ENCODE measurements around the gene SLC35F2. TPM values are rescaled to one million over a fixed set of nuclear protein-coding genes. Genes with fewer than 3 reads are reported as not detected.
A peak's percentile ranks its signal among the peaks of the same experiment; 100 is the strongest.

SLC35F2 gene
- total RNA-seq, 8 experiments from 2014 or later = 2.2 to 22.8 (median 5.4) TPM

DNA sequence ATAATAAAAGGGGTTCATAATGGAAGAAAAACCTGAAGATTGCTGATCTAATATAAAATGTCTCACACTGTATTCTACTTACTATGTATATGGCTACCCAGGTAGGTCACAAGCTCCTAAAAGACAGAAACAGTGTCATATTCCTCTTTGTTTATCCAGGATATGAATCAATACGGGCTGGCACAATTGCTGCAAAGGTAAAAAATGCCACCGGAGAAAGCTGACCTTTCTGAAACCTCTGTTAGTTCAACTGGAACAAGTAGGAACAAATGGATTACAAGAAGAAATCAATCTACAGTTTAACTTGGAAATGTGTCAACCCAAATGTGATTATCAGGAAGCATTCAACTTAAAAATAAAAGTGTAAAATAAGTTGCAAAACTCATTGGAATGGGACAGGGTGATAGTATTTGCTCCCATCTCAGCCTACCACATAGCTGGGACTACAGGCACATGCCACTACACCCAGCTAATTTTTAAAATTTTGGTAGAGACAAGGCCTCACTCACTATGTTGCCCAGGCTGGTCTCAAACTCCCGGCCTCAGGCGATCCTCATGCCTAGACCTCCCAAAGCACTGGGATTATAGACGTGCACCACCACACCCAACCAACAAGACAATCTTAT lies 27.6 kb downstream of the SLC35F2 start:
- 70 to 100% (median 92%) methylated on average over 2 to 5 of the region's 5 CpGs for WGBS, 10 experiments
- no peak for ATAC-seq (replicated peaks in 6 of 8)
- H3K4me3 ChIP-seq = no peak overlapping the region
- no peaks in the 10 kb centered on the region for H3K4me1 ChIP-seq (replicated peaks in 1 of 2)
- H3K27ac ChIP-seq = no peak overlapping the region
- in situ Hi-C loops (cut with MboI; ENCODE audit: low pct_unique_long_range_greater_than_20kb in 2 of 9, low sequenced_read_pairs in 9 of 9, unreplicated experiment in 9 of 9) = no loop called here

DNA sequence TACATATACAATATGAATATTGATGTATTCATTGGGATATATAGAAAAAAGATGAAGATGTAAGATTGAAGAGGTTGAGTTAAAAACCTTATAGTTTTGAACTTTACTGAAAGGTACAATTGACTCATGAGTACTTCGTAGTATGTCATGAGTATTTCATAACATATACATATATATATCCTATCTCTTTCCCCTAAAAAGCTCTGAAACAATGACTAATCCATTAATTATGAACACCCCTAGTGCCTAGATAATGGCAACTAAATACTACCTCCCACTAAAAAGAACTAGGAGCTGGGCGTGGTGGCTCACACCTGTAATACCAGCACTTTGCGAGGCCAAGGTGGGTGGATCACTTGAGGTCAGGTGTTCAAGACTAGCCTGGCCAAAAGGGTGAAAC lies 31.5 kb downstream of the SLC35F2 start:
- H3K27ac ChIP-seq = no peak overlapping the region
- H3K4me3 ChIP-seq = no peak overlapping the region
- in situ Hi-C loops (cut with MboI; ENCODE audit: low pct_unique_long_range_greater_than_20kb in 2 of 9, low sequenced_read_pairs in 9 of 9, unreplicated experiment in 9 of 9) = no loop called here
- H3K4me1 ChIP-seq (replicated peaks in 1 of 2) = peaks cover 0 to 2% of the 10 kb centered on the region in 2 donors
- no peak for ATAC-seq (replicated peaks in 6 of 8)
- 71 to 100% (median 100%) methylated on average over 1 to 3 of the region's 3 CpGs; no CpG with 5 or more reads in 4 of the 10 experiments for WGBS, 10 experiments

DNA sequence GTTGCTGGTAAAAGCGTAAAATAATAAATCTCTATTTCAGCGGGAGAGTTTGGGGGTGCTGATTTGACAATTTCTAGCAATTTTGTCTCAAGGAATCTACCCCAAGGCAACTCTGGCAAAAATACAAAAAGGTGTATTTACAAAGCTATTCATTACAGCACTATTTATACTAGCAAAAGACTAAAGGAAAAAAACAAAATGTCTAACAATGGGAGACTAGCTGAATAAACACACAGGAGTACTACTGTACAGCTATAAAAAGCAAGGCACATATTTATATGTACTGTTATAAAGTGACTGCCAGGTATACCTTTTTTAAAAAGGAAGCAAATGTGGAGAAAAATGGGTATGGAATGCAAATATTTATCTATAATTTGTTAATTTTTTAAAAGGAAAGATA lies 32.7 kb downstream of the SLC35F2 start:
- no peak for ATAC-seq (replicated peaks in 6 of 8)
- WGBS, 10 experiments = 56 to 100% (median 93%) methylated on average over 1 to 2 of the region's 2 CpGs; no CpG with 5 or more reads in 3 of the 10 experiments

DNA sequence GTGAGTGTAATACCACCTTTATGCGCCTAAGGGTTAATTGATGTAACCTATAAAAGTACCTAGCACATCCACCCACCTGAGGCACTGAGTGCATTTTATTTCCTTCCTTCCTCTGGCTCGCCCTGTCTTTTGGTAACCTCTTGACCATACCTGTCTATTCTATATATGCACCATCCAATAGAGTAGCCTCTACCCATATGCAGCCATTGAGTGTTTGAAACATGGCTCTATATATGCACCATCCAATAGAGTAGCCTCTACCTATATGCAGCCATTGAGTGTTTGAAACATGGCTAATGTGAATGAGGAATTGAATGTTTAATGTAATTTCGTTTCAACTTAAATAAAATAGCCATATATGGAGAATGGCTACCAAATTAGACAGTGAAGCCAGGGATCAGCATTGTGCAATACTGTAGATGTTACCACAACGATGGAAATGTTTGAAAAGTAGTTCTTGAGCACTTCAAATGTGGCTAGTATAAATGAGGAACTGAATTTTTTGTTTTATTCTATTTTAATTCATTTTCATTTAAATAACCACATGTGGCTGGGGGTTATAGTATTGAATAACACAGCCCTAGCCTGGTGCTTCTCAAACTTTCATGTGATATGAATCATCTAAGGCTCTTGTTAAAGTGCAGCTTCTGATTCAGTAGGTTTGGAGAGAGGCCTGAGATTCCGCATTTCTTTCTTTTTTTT lies 33.8 kb downstream of the SLC35F2 start:
- Histone ChIP-seq H3K4me3 (no peak overlapping the region), H3K4me1 (replicated peaks in 1 of 2) (peaks cover 0 to 2% of the 10 kb centered on the region in 2 donors), H3K27ac (no peak overlapping the region)
- WGBS, 10 experiments = 55 to 100% (median 84%) methylated on average over 1 to 5 of the region's 5 CpGs
- peak in 3 of 8 experiments; percentile 26 to 48 (median 38) for ATAC-seq (replicated peaks in 6 of 8)
- in situ Hi-C loops (cut with MboI; ENCODE audit: low pct_unique_long_range_greater_than_20kb in 2 of 9, low sequenced_read_pairs in 9 of 9, unreplicated experiment in 9 of 9) = no loop called here

More for the DNA sequence above, 32.7 kb downstream of the SLC35F2 start:
- H3K4me1 ChIP-seq (replicated peaks in 1 of 2) = peaks cover 0 to 2% of the 10 kb centered on the region in 2 donors
- in situ Hi-C loops (cut with MboI; ENCODE audit: low pct_unique_long_range_greater_than_20kb in 2 of 9, low sequenced_read_pairs in 9 of 9, unreplicated experiment in 9 of 9) = no loop called here
- no peak overlapping the region for H3K4me3 ChIP-seq
- no peak overlapping the region for H3K27ac ChIP-seq

DNA sequence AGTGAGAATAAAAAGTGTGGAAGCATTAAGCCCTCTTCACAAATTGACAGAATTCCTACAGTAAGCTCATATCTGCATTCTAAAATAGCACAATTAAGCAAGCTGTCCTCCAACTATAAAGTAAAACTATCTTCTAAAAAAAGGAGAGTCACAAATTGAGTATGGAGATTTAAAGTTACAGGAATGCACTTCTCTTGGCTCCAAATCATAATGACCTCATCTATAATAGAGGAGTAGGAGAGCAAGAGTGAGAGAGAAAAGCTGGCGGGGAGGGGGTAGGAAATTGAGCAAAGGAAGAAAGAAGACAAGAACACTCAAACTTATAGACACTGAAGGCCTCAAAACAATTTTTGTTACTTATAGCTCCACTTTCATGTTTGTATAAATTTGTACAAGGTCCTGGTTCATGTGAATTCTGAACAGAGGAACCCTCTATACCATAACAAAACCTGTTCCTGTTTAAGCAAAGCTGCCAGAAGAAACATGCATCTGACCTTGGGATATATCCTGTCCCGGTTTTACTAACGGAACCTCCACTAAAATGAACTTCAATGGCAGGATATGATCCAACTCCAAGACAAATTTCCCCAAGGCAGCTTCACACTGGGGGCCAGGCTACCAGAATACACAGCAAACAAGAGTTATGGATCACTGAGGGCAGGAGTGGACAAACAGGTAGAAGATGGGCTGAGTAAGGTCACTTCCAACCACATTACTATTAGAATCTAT lies 37.2 kb downstream of the SLC35F2 start:
- no peak overlapping the region for H3K27ac ChIP-seq
- peak in 2 of 8 experiments; percentile 23 to 50 for ATAC-seq (replicated peaks in 6 of 8)
- peaks cover 0 to 2% of the 10 kb centered on the region in 2 donors for H3K4me1 ChIP-seq (replicated peaks in 1 of 2)
- in situ Hi-C loops (cut with MboI; ENCODE audit: low pct_unique_long_range_greater_than_20kb in 2 of 9, low sequenced_read_pairs in 9 of 9, unreplicated experiment in 9 of 9) = no loop called here
- WGBS, 10 experiments = 57 to 100% (median 90%) methylated on average over 1 to 3 of the region's 3 CpGs; no CpG with 5 or more reads in 3 of the 10 experiments
- no peak overlapping the region for H3K4me3 ChIP-seq

DNA sequence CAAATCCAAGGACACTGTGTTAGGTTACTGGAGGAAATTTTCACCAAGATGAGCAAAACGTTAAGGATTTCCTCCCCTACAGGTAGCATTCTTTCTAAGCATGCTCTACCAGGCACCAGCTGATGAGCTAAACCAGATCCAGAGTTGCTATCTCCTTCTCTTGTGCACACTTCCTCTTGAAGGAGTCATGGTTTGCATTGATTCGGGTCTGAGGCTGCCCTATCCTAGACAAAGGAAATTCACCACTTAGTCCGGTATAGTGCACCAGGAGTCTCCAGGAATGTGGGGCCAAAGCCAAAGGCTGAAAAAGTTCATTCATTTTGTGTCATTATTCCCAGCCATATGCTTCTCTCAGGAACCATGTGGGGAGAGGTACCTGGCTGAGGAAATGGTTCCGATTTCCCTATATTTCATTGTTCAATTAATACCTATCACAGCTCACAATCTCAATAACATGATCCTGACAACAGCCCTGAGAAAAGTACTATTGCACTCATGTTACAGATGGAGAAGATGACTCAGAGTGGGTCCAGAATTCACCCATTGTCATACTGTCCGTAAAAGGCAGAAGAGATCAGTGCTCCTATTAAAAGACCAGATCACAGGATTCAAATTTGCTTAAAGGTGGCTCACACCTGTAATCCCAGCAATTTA lies 39.1 kb downstream of the SLC35F2 start:
- 63 to 100% (median 94%) methylated on average over 1 to 3 of the region's 5 CpGs; no CpG with 5 or more reads in 5 of the 10 experiments for WGBS, 10 experiments
- Histone ChIP-seq H3K4me1 (replicated peaks in 1 of 2) (peaks cover 0 to 2% of the 10 kb centered on the region in 2 donors), H3K4me3 (no peak overlapping the region), H3K27ac (no peak overlapping the region)
- ATAC-seq (replicated peaks in 6 of 8) = peak in 1 of 8 experiments; percentile 27
- in situ Hi-C loops (cut with MboI; ENCODE audit: low pct_unique_long_range_greater_than_20kb in 2 of 9, low sequenced_read_pairs in 9 of 9, unreplicated experiment in 9 of 9) = no loop called here

DNA sequence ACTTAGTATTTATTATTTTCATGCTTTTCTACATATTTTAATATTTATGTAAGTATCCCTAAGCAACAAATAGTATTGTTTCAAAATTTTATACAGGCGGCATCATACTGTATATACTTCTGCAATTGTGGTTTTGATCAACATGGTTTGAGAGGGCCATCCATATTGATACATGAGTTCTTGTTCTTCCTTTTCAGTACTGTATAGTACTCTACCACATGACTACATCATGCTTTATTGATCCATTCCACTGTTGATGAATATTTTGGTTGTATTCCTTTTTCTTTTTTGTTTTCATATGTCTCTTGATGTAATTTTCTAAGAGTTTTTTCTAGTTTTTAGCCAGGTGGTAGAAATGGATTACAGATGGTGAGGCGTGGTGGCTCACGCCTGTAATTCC lies 40.1 kb downstream of the SLC35F2 start:
- peaks cover 0 to 2% of the 10 kb centered on the region in 2 donors for H3K4me1 ChIP-seq (replicated peaks in 1 of 2)
- WGBS, 10 experiments = 75 to 100% (median 96%) methylated on average over 1 to 3 of the region's 3 CpGs; no CpG with 5 or more reads in 2 of the 10 experiments
- no peak for ATAC-seq (replicated peaks in 6 of 8)

DNA sequence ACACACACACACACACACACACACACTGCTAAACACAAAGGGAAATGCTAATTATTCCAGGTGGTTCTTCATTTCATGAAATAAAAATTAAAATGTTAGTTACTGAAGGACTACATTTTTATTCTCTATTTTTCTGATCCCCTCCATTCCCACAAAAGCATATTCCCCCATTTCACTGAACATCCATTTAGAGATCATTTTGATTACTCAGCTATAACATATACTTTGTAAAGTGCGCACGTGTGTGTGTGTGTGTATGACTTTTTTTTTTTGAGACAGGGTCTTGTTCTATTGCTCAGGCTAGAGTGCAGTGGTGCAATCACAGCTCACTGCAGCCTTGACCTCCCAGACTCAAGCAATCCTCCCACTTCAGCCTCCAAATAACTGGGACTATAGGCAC lies 42.6 kb downstream of the SLC35F2 start:
- in situ Hi-C loops (cut with MboI; ENCODE audit: low pct_unique_long_range_greater_than_20kb in 2 of 9, low sequenced_read_pairs in 9 of 9, unreplicated experiment in 9 of 9) = no loop called here
- WGBS, 10 experiments = 75 to 100% (median 90%) methylated on average over 1 to 2 of the region's 2 CpGs; no CpG with 5 or more reads in 4 of the 10 experiments
- ATAC-seq (replicated peaks in 6 of 8) = no peak
- H3K4me1 ChIP-seq (replicated peaks in 1 of 2) = no peaks in the 10 kb centered on the region
- no peak overlapping the region for H3K4me3 ChIP-seq
- no peak overlapping the region for H3K27ac ChIP-seq

More for the DNA sequence above, 40.1 kb downstream of the SLC35F2 start:
- no peak overlapping the region for H3K4me3 ChIP-seq
- H3K27ac ChIP-seq = no peak overlapping the region
- in situ Hi-C loops (cut with MboI; ENCODE audit: low pct_unique_long_range_greater_than_20kb in 2 of 9, low sequenced_read_pairs in 9 of 9, unreplicated experiment in 9 of 9) = no loop called here

DNA sequence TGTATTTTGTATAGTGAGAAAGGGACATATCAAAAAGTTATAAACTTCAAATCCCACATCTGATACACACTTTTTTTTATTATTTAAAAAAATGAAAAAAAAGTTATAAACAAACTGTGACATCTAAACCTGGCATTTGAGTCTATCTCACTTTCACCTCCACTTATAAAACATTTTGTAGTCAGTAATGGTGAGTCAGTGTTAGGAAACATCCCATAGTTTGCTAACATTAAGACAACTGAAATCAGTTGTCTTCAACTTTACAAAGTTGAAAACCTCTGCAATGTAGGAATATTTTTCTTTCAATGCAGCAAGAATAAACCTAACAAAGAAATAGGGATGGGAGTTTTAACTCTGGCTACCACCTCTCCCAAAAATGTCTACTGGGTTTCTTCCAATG lies 47.7 kb downstream of the SLC35F2 start:
- Histone ChIP-seq H3K4me3 (no peak overlapping the region), H3K27ac (no peak overlapping the region), H3K4me1 (replicated peaks in 1 of 2) (no peaks in the 10 kb centered on the region)
- ATAC-seq (replicated peaks in 6 of 8) = no peak
- in situ Hi-C loops (cut with MboI; ENCODE audit: low pct_unique_long_range_greater_than_20kb in 2 of 9, low sequenced_read_pairs in 9 of 9, unreplicated experiment in 9 of 9) = no loop called here

DNA sequence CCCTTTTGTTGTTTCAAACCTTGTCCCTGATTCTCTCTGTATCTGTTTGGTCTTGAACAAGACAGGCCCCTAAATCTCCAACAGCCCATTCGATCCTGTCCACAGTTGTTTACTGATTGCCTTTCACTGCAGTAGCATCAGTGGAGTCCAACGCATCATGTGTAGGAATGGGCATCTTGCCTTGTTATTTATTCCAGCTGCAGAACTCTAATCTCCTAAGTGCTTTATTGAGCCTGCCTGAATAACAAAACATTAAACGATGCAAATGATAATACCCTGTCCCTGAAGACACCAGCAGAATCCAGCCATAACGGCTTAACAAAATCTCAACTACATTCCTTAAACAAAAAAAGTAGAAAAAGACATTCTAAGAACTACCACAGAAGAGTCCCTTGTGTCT lies 50.1 kb downstream of the SLC35F2 start:
- no peak for ATAC-seq (replicated peaks in 6 of 8)
- Histone ChIP-seq H3K27ac (no peak overlapping the region), H3K4me3 (no peak overlapping the region), H3K4me1 (replicated peaks in 1 of 2) (no peaks in the 10 kb centered on the region)
- in situ Hi-C loops (cut with MboI; ENCODE audit: low pct_unique_long_range_greater_than_20kb in 2 of 9, low sequenced_read_pairs in 9 of 9, unreplicated experiment in 9 of 9) = no loop called here
- WGBS, 10 experiments = 30 to 84% (median 58%) methylated on average over 1 to 4 of the region's 4 CpGs

DNA sequence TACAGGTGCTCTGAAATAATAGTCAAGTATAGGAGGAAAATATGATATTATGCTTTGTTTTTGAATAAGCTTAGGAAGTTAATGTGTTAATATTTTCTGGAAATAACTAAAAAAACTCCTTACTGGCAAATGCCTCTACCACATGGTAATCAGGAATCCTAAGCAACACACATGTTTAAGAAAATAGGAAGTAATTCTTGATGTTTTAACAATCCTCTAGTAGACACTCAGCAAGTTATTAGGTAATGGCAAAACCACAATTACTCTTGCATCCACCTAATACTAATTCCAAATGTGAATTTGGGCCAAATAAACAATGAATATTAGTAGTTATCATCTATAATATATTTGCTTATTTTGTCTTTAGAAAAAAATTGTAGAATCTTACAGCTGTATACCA lies 53.6 kb downstream of the SLC35F2 start:
- no peak overlapping the region for H3K4me3 ChIP-seq
- no peaks in the 10 kb centered on the region for H3K4me1 ChIP-seq (replicated peaks in 1 of 2)
- no peak for ATAC-seq (replicated peaks in 6 of 8)
- H3K27ac ChIP-seq = no peak overlapping the region
- in situ Hi-C loops (cut with MboI; ENCODE audit: low pct_unique_long_range_greater_than_20kb in 2 of 9, low sequenced_read_pairs in 9 of 9, unreplicated experiment in 9 of 9) = no loop called here

DNA sequence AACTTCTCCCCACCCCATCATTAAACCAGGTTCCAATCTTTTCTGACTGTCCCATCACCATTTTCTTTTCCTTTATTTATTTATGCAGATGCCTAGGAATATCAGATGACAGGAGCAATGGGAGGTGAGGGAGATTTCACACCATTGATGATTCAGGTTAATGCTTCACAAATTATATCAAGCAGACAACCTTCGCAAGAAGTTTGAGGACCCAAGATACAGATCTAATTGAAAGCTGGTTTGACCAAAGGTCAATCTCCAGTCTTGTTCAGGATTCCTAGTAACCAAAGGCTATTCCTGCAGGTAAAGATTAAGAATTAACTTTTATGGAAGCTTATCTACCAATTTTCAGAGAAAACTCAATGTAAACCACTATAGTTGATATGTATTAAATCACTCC lies 54.4 kb downstream of the SLC35F2 start:
- Histone ChIP-seq H3K4me1 (replicated peaks in 1 of 2) (no peaks in the 10 kb centered on the region), H3K4me3 (no peak overlapping the region), H3K27ac (no peak overlapping the region)
- no peak for ATAC-seq (replicated peaks in 6 of 8)
- in situ Hi-C loops (cut with MboI; ENCODE audit: low pct_unique_long_range_greater_than_20kb in 2 of 9, low sequenced_read_pairs in 9 of 9, unreplicated experiment in 9 of 9) = no loop called here
- WGBS, 10 experiments = 83 to 100% (median 100%) methylated on average over 1 of the region's 1 CpG; no CpG with 5 or more reads in 6 of the 10 experiments

DNA sequence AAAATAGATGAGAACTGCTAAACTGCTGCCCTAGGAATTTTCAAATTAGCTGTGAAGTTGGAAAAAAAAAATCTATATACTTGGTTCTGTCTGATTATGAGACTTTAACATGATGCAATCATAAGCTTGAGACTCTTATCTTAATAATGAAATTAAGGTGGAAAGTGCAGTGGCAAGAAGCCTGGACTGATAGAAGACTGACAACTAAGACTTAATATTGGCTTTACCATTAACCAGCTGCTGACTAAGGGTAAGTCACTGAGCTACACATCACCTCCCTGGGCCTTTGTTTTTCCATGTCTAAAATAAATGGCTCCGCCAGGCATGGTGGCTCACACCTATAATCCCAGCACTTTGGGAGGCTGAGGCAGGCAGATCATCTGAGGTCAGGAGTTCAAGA lies 56.9 kb downstream of the SLC35F2 start:
- in situ Hi-C loops (cut with MboI; ENCODE audit: low pct_unique_long_range_greater_than_20kb in 2 of 9, low sequenced_read_pairs in 9 of 9, unreplicated experiment in 9 of 9) = no loop called here
- Histone ChIP-seq H3K27ac (no peak overlapping the region), H3K4me3 (no peak overlapping the region), H3K4me1 (replicated peaks in 1 of 2) (no peaks in the 10 kb centered on the region)
- no peak for ATAC-seq (replicated peaks in 6 of 8)
- 100% methylated on average over 1 of the region's 1 CpG; no CpG with 5 or more reads in 6 of the 10 experiments for WGBS, 10 experiments
